ENCODE results near the gene C5orf46.

- TF ChIP-seq EZH2 (IDR thresholded peaks at IDR 0.05; ENCODE audit: borderline replicate concordance, low read depth, low read length, poor library complexity, severe bottlenecking) (no peak), CTCF (conservative IDR thresholded peaks at IDR 0.05; ENCODE audit: low read depth, low read length) (no peak)
These were observed at the start of gene C5orf46 for GRCh38 chr5:147906326-147907095.
